SJSA1 (cell line): ENCODE data around the gene MTFR2. TPM values are rescaled to one million over a fixed set of nuclear protein-coding genes. Genes with fewer than 3 reads are reported as not detected.
"Not testable (repeated sequence)": the region's sequence is repeated elsewhere in the genome, so short reads cannot be mapped to it uniquely, and the experiment has no call there.

Source experiments
- DNase-seq, 2 experiments: peaks; one replicate each; pipeline ENCODE4 v3.0.0-alpha.2; 2015 to 2020; ENCODE audit warnings: low spot score in 2 of 2, low read depth in 1 of 2
- H3K27ac ChIP-seq: fragments of 250-450 bp; sonication (Bioruptor Pico); 2 replicates; pipeline ENCODE4 v1.5.1; 2020; ENCODE audit warnings: mild to moderate bottlenecking, moderate library complexity
- H3K27me3 ChIP-seq: fragments of 250-450 bp; sonication (Bioruptor Pico); replicated peaks from 2 replicates; pipeline ENCODE4 v1.5.1; 2020; ENCODE audit warnings: mild to moderate bottlenecking, moderate library complexity
- H3K36me3 ChIP-seq: fragments of 250-450 bp; sonication (Bioruptor Pico); 2 replicates; pipeline ENCODE4 v1.5.1; 2020; ENCODE audit warnings: mild to moderate bottlenecking
- H3K4me1 ChIP-seq: fragments of 250-450 bp; sonication (Bioruptor Pico); replicated peaks from 2 replicates; pipeline ENCODE4 v1.6.1; 2021; ENCODE audit warnings: mild to moderate bottlenecking
- H3K4me3 ChIP-seq: fragments of 250-450 bp; sonication (Bioruptor Pico); 2 replicates; pipeline ENCODE4 v1.5.1; 2020; ENCODE audit warnings: mild to moderate bottlenecking
- H3K9me3 ChIP-seq: fragments of 250-450 bp; sonication (Bioruptor Pico); replicated peaks from 2 replicates; pipeline ENCODE4 v1.5.1; 2020; ENCODE audit warnings: mild to moderate bottlenecking
- total RNA-seq: library from RNA; depleted of rRNA; stranded (reverse); fragments of >200 nt; shearing (Covaris generic); gene quantifications from 2 replicates; pipeline ENCODE4 v1.2.3, GENCODE V29; 2014

The MTFR2 gene
- total RNA-seq, 1 experiment from 2014 or later = 4.6 TPM

GRCh38 chr6:136226027-136226673 is 24.0 kb downstream of the MTFR2 start:
- no peak overlapping the region for H3K27ac ChIP-seq
- DNase-seq = peak in 1 of 2 experiments; percentile 28
- no peaks in the 10 kb centered on the region for H3K9me3 ChIP-seq
- no peaks in the 10 kb centered on the region for H3K4me1 ChIP-seq
- H3K4me3 ChIP-seq = no peak overlapping the region
- 0 out of 2 replicates have a peak, but pooled peaks cover 2% of the 10 kb centered on the region for H3K36me3 ChIP-seq
- H3K27me3 ChIP-seq = no peaks in the 10 kb centered on the region

GRCh38 chr6:136225496-136225895 is 24.6 kb downstream of the MTFR2 start:
- Histone ChIP-seq H3K36me3 (no peaks in the 10 kb centered on the region), H3K27me3 (no peaks in the 10 kb centered on the region), H3K9me3 (no peaks in the 10 kb centered on the region), H3K27ac (no peak overlapping the region), H3K4me3 (no peak overlapping the region), H3K4me1 (no peaks in the 10 kb centered on the region)
- no peak for DNase-seq

DNA sequence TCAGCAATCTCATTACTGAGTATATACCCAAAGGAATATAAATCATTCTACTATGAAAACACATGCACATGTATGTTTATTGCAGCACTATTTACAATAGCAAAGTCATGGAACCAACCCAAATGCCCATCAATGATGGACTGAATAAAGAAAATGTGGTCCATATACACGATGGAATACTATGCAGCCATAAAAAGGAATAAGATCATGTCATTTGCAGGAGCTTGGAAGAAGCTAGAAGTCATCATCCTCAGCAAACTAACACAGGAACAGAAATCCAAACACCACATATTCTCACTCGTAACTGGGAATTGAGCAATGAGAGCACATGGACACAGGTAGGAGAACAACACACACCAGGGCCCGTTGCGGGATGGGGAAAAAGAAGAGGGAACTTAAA is 25.1 kb downstream of the MTFR2 start:
- not testable (repeated sequence) for H3K27me3 ChIP-seq, H3K36me3 ChIP-seq, H3K4me3 ChIP-seq, H3K9me3 ChIP-seq, H3K27ac ChIP-seq, DNase-seq, H3K4me1 ChIP-seq

DNA sequence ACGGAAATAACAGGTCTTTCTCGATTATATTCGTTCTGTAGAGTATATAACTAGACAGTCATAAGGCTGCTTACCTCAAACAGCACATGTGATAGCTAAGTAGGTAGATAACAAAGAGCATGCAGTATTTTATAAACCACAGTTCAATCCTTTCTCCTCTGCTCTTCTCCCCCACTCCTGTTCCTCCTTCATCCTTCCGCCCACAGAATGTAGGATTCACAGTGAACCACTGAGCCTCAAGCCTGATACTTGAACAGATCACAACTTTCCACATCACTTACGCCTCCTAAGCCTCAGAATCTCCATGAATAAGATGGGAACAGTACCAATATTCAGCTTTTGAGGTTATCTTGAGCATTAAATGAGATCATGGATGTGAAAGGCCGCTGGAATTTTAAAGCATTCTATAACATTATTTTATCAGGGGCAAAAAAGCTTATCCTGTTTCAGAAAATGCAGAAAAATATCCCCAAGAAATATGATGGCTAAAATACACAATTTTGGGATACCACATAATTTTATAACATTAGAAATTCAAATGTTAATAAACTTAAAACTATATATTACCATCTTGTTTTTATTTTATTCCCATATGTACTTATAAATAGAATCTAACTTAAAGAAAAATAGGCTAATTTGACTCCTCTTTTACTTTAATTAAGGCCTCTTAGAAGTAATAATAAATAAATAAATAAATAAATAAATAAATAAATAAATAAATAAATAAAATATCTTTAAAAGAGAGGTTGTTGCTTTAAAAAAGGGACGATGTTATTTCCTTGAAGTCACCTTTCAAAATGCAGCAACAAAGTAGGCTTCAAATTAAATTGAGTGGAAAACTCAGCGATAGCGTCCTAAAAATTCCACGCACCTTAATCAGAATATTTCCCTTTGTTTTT is 33.4 kb downstream of the MTFR2 start:
- DNase-seq = no peak

GRCh38 chr6:136213853-136214252 is 36.3 kb downstream of the MTFR2 start:
- Histone ChIP-seq H3K4me1 (no peaks in the 10 kb centered on the region), H3K4me3 (no peak overlapping the region), H3K27ac (no peak overlapping the region), H3K9me3 (no peaks in the 10 kb centered on the region), H3K36me3 (no peaks in the 10 kb centered on the region), H3K27me3 (no peaks in the 10 kb centered on the region)
- no peak for DNase-seq

More for the DNA sequence above, 33.4 kb downstream of the MTFR2 start:
- no peaks in the 10 kb centered on the region for H3K27me3 ChIP-seq
- no peaks in the 10 kb centered on the region for H3K36me3 ChIP-seq
- no peaks in the 10 kb centered on the region for H3K9me3 ChIP-seq
- no peak overlapping the region for H3K4me3 ChIP-seq
- no peak overlapping the region for H3K27ac ChIP-seq
- H3K4me1 ChIP-seq = no peaks in the 10 kb centered on the region

GRCh38 chr6:136213012-136213539 is 37.0 kb downstream of the MTFR2 start:
- Histone ChIP-seq H3K27ac (no peak overlapping the region), H3K27me3 (no peaks in the 10 kb centered on the region), H3K36me3 (no peaks in the 10 kb centered on the region), H3K4me3 (no peak overlapping the region), H3K4me1 (no peaks in the 10 kb centered on the region), H3K9me3 (no peaks in the 10 kb centered on the region)
- no peak for DNase-seq

DNA sequence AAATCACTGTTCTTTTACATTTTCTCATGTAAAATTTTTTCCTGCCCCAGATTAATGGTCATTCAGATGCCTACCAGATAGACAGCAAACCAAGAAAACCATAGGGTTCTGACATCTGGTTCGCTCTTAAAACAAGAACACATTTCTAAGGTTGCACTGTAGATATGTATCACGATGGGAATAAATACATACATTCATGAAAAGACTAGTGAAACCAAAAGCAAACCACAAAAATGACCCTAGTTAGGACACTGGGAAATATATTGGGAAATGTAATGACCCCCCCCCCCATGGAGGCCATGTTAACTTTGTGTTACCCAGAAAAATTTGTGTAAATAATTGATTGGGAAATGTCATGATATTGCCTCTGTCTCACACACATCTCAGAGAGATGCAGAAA is 37.5 kb downstream of the MTFR2 start:
- H3K4me3 ChIP-seq = no peak overlapping the region
- DNase-seq = no peak
- no peaks in the 10 kb centered on the region for H3K27me3 ChIP-seq
- no peaks in the 10 kb centered on the region for H3K4me1 ChIP-seq
- no peaks in the 10 kb centered on the region for H3K9me3 ChIP-seq
- H3K36me3 ChIP-seq = no peaks in the 10 kb centered on the region
- no peak overlapping the region for H3K27ac ChIP-seq

DNA sequence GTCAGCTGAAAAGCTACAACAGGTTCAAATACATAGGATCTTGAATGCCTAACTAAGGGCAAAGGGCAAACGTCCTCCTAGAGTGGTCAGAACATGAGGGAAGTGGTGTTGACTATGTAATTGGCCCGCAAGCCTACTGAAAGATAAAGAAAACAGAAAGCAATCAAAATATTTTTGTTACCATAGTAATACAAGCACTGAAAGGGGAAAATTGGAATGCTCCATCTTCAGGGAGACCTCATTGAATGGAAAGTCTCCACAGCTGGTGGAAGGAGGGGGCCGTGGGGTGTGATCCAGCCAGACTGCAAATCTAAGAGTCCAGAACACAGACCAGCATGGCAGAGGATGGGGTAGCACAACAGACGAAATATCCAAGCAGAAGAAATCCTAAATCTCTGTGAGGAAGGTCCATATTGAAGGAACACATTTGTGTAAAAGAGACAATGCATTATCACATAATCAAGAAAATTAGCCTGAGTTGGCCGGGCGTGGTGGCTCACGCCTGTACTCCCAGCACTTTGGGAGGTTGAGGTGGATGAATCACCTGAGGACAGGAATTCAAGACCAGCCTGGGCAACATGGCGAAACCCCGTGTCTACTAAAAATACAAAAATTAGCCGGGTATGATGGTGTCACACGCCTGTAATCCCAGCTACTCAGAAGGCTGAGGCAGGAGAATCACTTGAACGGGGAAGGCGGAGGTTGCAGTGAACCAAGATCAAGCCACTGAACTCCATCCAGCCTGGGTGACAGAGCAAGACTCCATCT is 39.5 kb downstream of the MTFR2 start:
- no peaks in the 10 kb centered on the region for H3K4me1 ChIP-seq
- H3K27ac ChIP-seq = no peak overlapping the region
- no peaks in the 10 kb centered on the region for H3K9me3 ChIP-seq
- H3K36me3 ChIP-seq = no peaks in the 10 kb centered on the region
- H3K27me3 ChIP-seq = no peaks in the 10 kb centered on the region
- DNase-seq = no peak
- no peak overlapping the region for H3K4me3 ChIP-seq

GRCh38 chr6:136209496-136209895 is 40.6 kb downstream of the MTFR2 start:
- Histone ChIP-seq H3K27me3 (no peaks in the 10 kb centered on the region), H3K4me3 (no peak overlapping the region), H3K27ac (no peak overlapping the region), H3K36me3 (no peaks in the 10 kb centered on the region), H3K9me3 (no peaks in the 10 kb centered on the region), H3K4me1 (no peaks in the 10 kb centered on the region)
- no peak for DNase-seq

DNA sequence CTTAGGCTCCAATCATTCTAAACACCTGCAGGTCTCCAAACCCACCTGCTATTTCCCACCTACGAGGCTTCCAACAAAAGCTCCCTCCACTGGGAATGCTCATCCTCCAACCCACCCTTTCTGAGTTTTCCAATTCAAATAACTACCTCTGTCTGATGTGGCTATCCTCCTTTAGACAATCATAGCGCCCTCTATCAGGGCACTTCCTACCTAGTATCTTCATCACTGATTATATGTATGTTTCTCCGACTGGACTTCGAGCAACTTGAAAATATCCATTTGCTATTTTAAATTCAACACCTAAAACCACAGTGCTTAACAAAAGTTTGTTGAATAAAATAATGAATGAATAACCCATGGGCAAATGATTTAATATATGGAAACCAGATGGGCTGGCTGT is 41.3 kb downstream of the MTFR2 start:
- DNase-seq = no peak
- no peak overlapping the region for H3K27ac ChIP-seq

DNA sequence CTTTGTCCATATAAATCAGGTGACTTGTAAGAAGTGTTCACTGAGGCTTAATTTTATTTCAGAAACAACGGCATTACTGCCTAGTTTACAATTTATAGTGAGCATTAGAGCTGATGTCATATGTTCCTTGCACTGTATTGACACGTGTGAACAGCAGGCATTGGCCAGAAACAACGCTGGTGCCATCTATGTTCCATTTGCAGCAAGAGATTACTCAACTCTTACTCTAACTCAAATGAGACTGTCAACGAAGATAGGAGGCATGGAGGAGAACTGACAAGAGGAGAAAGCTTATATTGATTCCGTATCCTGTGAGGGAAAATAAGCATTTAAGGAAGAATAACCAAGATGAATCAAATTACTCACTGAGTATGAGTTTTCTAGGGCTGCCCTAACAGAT is 48.4 kb downstream of the MTFR2 start:
- Histone ChIP-seq H3K36me3 (no peaks in the 10 kb centered on the region), H3K9me3 (no peaks in the 10 kb centered on the region), H3K27ac (no peak overlapping the region), H3K4me3 (no peak overlapping the region), H3K27me3 (no peaks in the 10 kb centered on the region), H3K4me1 (no peaks in the 10 kb centered on the region)
- no peak for DNase-seq

More for the DNA sequence above, 41.3 kb downstream of the MTFR2 start:
- H3K4me3 ChIP-seq = no peak overlapping the region
- H3K27me3 ChIP-seq = no peaks in the 10 kb centered on the region
- no peaks in the 10 kb centered on the region for H3K36me3 ChIP-seq
- no peaks in the 10 kb centered on the region for H3K4me1 ChIP-seq
- H3K9me3 ChIP-seq = no peaks in the 10 kb centered on the region

GRCh38 chr6:136192902-136193301 is 57.2 kb downstream of the MTFR2 start:
- H3K27me3 ChIP-seq = no peaks in the 10 kb centered on the region
- no peak for DNase-seq
- no peaks in the 10 kb centered on the region for H3K36me3 ChIP-seq
- H3K9me3 ChIP-seq = no peaks in the 10 kb centered on the region
- no peak overlapping the region for H3K27ac ChIP-seq
- H3K4me3 ChIP-seq = no peak overlapping the region
- H3K4me1 ChIP-seq = no peaks in the 10 kb centered on the region

- Histone ChIP-seq H3K4me1 (no peaks in the 10 kb centered on the region), H3K27me3 (no peaks in the 10 kb centered on the region), H3K4me3 (no peak overlapping the region), H3K27ac (no peak overlapping the region), H3K9me3 (no peaks in the 10 kb centered on the region), H3K36me3 (no peaks in the 10 kb centered on the region)
- no peak for DNase-seq
These were observed 58.4 kb downstream of the MTFR2 start for GRCh38 chr6:136191606-136192312.
